GM21529 (cell line): ENCODE measurements around the gene SPRR4.
"Not testable (repeated sequence)": the region's sequence is repeated elsewhere in the genome, so short reads cannot be mapped to it uniquely, and the experiment has no call there.

ENCODE experiments used
- ATAC-seq: cut with Tn5 transposase; IDR thresholded peaks from one replicate; pipeline ENCODE4 v1.9.1; 2021; ENCODE audit not compliant: unreplicated experiment

Gene SPRR4

DNA sequence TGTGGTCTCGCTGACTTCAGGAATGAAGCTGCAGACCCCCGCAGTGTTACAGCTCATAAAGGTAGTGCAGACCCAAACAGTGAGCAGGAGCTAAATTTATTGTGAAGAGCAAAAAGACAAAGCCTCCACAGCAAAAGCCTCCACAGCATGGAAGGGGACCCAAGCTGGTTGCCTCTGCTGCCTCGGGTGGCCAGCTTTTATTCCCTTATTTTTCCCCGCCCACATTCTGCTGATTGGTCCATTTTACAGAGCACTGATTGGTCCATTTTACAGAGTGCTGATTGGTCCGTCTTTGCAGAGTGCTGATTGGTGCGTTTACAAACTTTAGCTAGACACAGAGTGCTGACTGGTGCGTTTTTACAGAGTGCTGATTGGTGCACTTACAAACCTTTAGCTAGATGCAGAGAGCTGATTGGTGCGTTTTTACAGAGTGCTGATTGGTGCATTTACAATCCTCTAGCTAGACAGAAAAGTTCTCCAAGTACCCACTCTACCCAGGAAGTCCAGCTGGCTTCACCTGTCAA lies 40.8 kb downstream of the SPRR4 start:
- ATAC-seq, result not testable (repeated sequence)

DNA sequence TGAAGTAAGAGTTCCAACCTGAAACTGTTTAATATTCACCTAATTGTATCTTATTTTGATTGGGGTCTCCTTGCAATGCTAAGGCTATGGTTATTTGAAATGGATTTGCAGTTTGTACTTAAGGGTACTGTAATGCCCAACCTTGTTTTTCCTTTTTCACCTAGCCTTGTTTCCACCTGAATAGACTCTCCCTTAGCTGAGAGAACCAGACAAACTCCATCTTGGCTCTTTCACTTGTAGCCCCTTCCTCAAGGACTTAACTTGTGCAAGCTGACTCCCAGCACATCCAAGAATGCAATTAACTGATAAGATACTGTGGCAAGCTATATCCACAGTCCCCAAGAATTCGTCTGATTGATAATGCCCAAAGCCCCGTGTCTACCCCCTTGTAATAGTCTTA lies 51.4 kb downstream of the SPRR4 start:
- ATAC-seq, result not testable (repeated sequence)
